Neural progenitor cell (in vitro differentiated cells): ENCODE results near the gene ARAF. TPM values are rescaled to one million over a fixed set of nuclear protein-coding genes. Genes with fewer than 3 reads are reported as not detected.

ENCODE experiments used
- DNase-seq: peaks from one replicate; pipeline ENCODE4 v3.0.0-alpha.2; 2016; ENCODE audit warnings: low spot score
- H2AFZ ChIP-seq: fragments of 200-600 bp; sonication (generic); replicated peaks from 2 replicates; pipeline ENCODE4 v1.6.1; 2016; ENCODE audit warnings: antibody characterized with exemption
- H3F3A ChIP-seq: fragments of 200-600 bp; sonication (generic); 2 replicates; pipeline ENCODE4 v1.6.1; 2016; ENCODE audit warnings: antibody characterized with exemption, low read depth
- H3K27ac ChIP-seq: fragments of 200-600 bp; sonication (generic); 2 replicates; pipeline ENCODE4 v1.5.1; 2016; ENCODE audit warnings: mild to moderate bottlenecking
- H3K27me3 ChIP-seq: fragments of 200-600 bp; sonication (generic); 2 replicates; pipeline ENCODE4 v1.6.1; 2016; ENCODE audit warnings: mild to moderate bottlenecking, moderate library complexity
- H3K36me3 ChIP-seq: fragments of 200-600 bp; sonication (generic); 2 replicates; pipeline ENCODE4 v1.5.1; 2016
- H3K4me1 ChIP-seq: fragments of 200-600 bp; sonication (generic); 2 replicates; pipeline ENCODE4 v1.6.1; 2016; ENCODE audit warnings: mixed run types
- H3K4me2 ChIP-seq: fragments of 200-600 bp; sonication (generic); 2 replicates; pipeline ENCODE4 v1.6.1; 2016
- H3K4me3 ChIP-seq: fragments of 200-600 bp; sonication (generic); 2 replicates; pipeline ENCODE4 v1.5.1; 2016
- H3K79me2 ChIP-seq: fragments of 200-600 bp; sonication (generic); 2 replicates; pipeline ENCODE4 v1.6.1; 2016; ENCODE audit warnings: low read depth
- H3K9ac ChIP-seq: fragments of 200-600 bp; sonication (generic); 2 replicates; pipeline ENCODE4 v1.6.1; 2016
- H3K9me3 ChIP-seq: fragments of 200-600 bp; sonication (generic); 2 replicates; pipeline ENCODE4 v1.5.1; 2016; ENCODE audit warnings: low read depth
- H4K20me1 ChIP-seq: fragments of 200-600 bp; sonication (generic); 2 replicates; pipeline ENCODE4 v1.6.1; 2016; ENCODE audit warnings: low read depth
- H3K27ac Mint-ChIP-seq: 3 replicates; pipeline ENCODE4 v1.8.0; 2021; ENCODE audit warnings: mixed read lengths
- H3K27me3 Mint-ChIP-seq: 2 replicates; pipeline ENCODE4 v1.8.0; 2022; ENCODE audit warnings: low read depth, mild to moderate bottlenecking, inconsistent platforms, moderate library complexity, mixed read lengths; ENCODE audit not compliant: insufficient read depth
- H3K36me3 Mint-ChIP-seq: 3 replicates; pipeline ENCODE4 v1.8.0; 2021; ENCODE audit warnings: mixed read lengths
- H3K4me1 Mint-ChIP-seq: 3 replicates; pipeline ENCODE4 v1.8.0; 2021; ENCODE audit warnings: mixed read lengths
- H3K4me3 Mint-ChIP-seq: 3 replicates; pipeline ENCODE4 v1.8.0; 2021; ENCODE audit warnings: mild to moderate bottlenecking, moderate library complexity, mixed read lengths
- H3K9me3 Mint-ChIP-seq: 3 replicates; pipeline ENCODE4 v1.8.0; 2020; ENCODE audit warnings: mixed read lengths
- CTCF ChIP-seq: fragments of 200-600 bp; sonication (generic); IDR thresholded peaks from 2 replicates; pipeline ENCODE4 v1.5.1; 2017; ENCODE audit warnings: antibody characterized with exemption, mild to moderate bottlenecking
- EZH2 ChIP-seq: fragments of 200-600 bp; sonication (generic); IDR thresholded peaks from 2 replicates; pipeline ENCODE4 v1.6.1; 2017; ENCODE audit warnings: antibody characterized with exemption, mild to moderate bottlenecking, moderate library complexity
- EZH2phosphoT487 ChIP-seq: fragments of 200-600 bp; sonication (generic); IDR thresholded peaks from 2 replicates; pipeline ENCODE4 v1.6.1; 2017; ENCODE audit warnings: antibody characterized with exemption
- total RNA-seq: library from RNA; depleted of rRNA; stranded (reverse); fragments of >200 nt; gene quantifications from 2 replicates; pipeline ENCODE4 v1.2.3, GENCODE V29; 2015; ENCODE audit warnings: low replicate concordance

ARAF gene
- total RNA-seq, 1 donor from 2014 or later: 17.4 TPM

- H3K9me3 Mint-ChIP-seq: peaks cover 15% of the 10 kb centered on the region
These were observed 47.3 kb downstream of the ARAF start for GRCh38 chrX:47608130-47608810.

GRCh38 chrX:47610511-47610910 lies 49.5 kb downstream of the ARAF start:
- Histone ChIP-seq H3F3A (no peaks in the 10 kb centered on the region), H3K27me3 (no peaks in the 10 kb centered on the region), H3K27ac (no peak overlapping the region), H2AFZ (no peak overlapping the region), H3K4me3 (no peak overlapping the region), H3K79me2 (no peaks in the 10 kb centered on the region), H4K20me1 (no peaks in the 10 kb centered on the region), H3K9me3 (no peaks in the 10 kb centered on the region), H3K4me2 (no peak overlapping the region), H3K36me3 (no peaks in the 10 kb centered on the region), H3K9ac (no peak overlapping the region), H3K4me1 (no peaks in the 10 kb centered on the region)
- no peak overlapping the region for H3K4me3 Mint-ChIP-seq
- H3K27ac Mint-ChIP-seq: peak overlapping the region; percentile 76
- peaks cover 11% of the 10 kb centered on the region for H3K4me1 Mint-ChIP-seq
- H3K9me3 Mint-ChIP-seq: peaks cover 13% of the 10 kb centered on the region
- no peak for TF ChIP-seq EZH2
- no peak for TF ChIP-seq CTCF
- TF ChIP-seq EZH2phosphoT487: no peak
- H3K36me3 Mint-ChIP-seq: no peaks in the 10 kb centered on the region
- peaks cover 4% of the 10 kb centered on the region for H3K27me3 Mint-ChIP-seq
- no peak for DNase-seq

More at GRCh38 chrX:47608130-47608810, 47.3 kb downstream of the ARAF start:
- Mint-ChIP-seq H3K27ac (peak overlapping the region; percentile 88), H3K4me3 (no peak overlapping the region), H3K4me1 (peaks cover 11% of the 10 kb centered on the region), H3K27me3 (peaks cover 4% of the 10 kb centered on the region), H3K36me3 (no peaks in the 10 kb centered on the region)
- TF ChIP-seq CTCF (no peak), EZH2phosphoT487 (no peak)
- DNase-seq: peak; percentile 44
- no peak overlapping the region for H3K4me3 ChIP-seq
- H4K20me1 ChIP-seq: no peaks in the 10 kb centered on the region
- no peak overlapping the region for H3K27ac ChIP-seq
- H2AFZ ChIP-seq: peak overlapping the region; percentile 50
- H3K4me2 ChIP-seq: no peak overlapping the region
- H3F3A ChIP-seq: no peaks in the 10 kb centered on the region
- no peak overlapping the region for H3K9ac ChIP-seq
- no peaks in the 10 kb centered on the region for H3K79me2 ChIP-seq
- H3K36me3 ChIP-seq: no peaks in the 10 kb centered on the region
- H3K27me3 ChIP-seq: no peaks in the 10 kb centered on the region
- no peaks in the 10 kb centered on the region for H3K4me1 ChIP-seq
- no peaks in the 10 kb centered on the region for H3K9me3 ChIP-seq

GRCh38 chrX:47611489-47611888 lies 50.5 kb downstream of the ARAF start:
- H3K9me3 ChIP-seq: no peaks in the 10 kb centered on the region
- no peak overlapping the region for H3K9ac ChIP-seq
- H3K27ac ChIP-seq: no peak overlapping the region
- TF ChIP-seq EZH2 (no peak), EZH2phosphoT487 (no peak), CTCF (no peak)
- Mint-ChIP-seq H3K27ac (no peak overlapping the region), H3K36me3 (no peaks in the 10 kb centered on the region), H3K9me3 (peaks cover 12% of the 10 kb centered on the region), H3K4me3 (no peak overlapping the region), H3K4me1 (peaks cover 11% of the 10 kb centered on the region), H3K27me3 (peaks cover 7% of the 10 kb centered on the region)
- no peak overlapping the region for H3K4me2 ChIP-seq
- no peaks in the 10 kb centered on the region for H4K20me1 ChIP-seq
- H3K4me3 ChIP-seq: no peak overlapping the region
- no peaks in the 10 kb centered on the region for H3K36me3 ChIP-seq
- no peak for DNase-seq
- H2AFZ ChIP-seq: no peak overlapping the region
- no peaks in the 10 kb centered on the region for H3K27me3 ChIP-seq
- no peaks in the 10 kb centered on the region for H3F3A ChIP-seq
- H3K4me1 ChIP-seq: no peaks in the 10 kb centered on the region
- H3K79me2 ChIP-seq: no peaks in the 10 kb centered on the region
